Stimulated activated CD4-positive, alpha-beta T cell treated with anti-CD3 and anti-CD28 coated beads, Interleukin-1b, Interleukin-23, amount 100 ng/mL, for 48 hours (primary cell): ENCODE results near the gene RBM43.
"Not testable (repeated sequence)": the region's sequence is repeated elsewhere in the genome, so short reads cannot be mapped to it uniquely, and the experiment has no call there.

Experiments
- DNase-seq: peaks from one replicate; pipeline ENCODE4 v3.0.0-alpha.2; 2020

RBM43 gene

DNA sequence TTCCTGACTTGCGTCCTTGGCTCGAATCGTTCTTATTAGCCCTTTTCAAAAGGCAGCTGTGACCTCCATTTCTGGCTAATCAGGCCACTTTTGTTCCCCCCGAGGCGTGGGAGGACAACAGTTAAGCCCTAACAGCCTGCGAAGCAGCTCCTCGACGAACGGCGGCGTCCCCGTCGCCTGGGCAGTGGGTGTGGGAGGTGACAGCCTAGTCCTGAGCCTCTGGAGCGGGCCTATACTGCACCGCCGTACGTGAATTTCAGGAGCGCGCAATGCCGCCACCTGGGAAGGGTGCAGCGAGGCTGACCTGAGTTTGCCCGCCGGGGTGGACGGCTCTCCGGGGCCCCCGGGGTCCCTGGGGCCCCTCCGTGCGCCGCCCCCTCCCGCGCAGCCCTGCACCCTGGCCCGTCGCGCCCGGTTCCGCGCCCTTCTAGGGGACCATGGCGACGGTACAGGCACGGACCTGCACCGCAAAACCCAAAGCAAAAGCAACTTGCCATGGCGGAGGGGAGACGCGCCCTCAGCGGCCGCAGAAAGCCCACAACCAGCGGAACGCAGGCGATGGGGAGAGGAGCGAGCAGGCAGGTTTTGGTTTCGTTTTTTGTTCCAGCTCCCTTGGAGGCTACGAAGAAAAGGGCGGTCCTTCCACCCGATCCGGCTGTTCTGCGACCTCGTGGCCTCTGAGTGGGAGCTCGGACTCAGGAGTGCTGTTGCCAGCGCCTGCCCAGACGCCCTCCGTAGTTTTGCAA lies at the start of gene RBM43:
TSS of gene RBM43 (minus strand) at position 633 of the 746 bp plus-strand sequence. CDS start at position 497, 136 bp downstream.
- DNase-seq = peak; percentile 86

DNA sequence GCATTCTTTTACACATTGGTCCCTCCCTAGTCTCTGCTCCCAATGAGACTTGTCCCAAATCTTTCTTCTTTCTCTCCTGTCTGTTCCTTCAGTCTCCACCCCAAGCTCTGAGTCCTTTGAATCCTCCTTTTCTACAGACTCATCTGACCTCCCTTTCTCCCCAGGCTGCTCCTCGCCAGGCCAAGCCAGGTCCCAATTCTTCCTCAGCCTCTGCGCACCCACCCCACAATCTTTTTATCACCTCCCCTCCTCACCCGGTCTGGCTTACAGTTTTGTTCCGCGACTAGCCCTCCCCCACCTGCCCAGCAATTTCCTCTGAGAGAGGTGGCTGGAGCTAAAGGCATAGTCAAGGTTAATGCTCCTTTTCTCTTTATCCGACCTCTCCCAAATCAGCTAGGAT lies 48.6 kb upstream of the RBM43 start:
- DNase-seq = not testable (repeated sequence)

DNA sequence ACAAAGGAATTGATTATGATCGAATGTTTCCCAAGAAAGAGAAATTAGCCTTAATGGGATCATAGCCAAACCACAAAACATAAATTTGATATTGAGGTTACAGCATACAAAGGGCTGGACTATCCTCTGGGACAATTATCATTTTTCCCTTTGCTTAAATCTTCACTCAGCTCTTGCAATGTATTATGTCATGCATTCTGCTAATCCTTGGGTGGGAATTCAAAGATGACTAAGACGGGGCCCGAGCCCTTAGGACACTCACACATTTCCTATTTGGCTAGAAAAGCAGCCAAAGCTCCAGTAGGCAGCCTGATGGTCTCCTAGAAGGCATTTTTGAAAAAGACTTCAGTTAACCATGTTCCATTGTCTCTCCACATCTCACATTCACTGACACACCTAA lies 45.0 kb upstream of the RBM43 start:
- DNase-seq = no peak

DNA sequence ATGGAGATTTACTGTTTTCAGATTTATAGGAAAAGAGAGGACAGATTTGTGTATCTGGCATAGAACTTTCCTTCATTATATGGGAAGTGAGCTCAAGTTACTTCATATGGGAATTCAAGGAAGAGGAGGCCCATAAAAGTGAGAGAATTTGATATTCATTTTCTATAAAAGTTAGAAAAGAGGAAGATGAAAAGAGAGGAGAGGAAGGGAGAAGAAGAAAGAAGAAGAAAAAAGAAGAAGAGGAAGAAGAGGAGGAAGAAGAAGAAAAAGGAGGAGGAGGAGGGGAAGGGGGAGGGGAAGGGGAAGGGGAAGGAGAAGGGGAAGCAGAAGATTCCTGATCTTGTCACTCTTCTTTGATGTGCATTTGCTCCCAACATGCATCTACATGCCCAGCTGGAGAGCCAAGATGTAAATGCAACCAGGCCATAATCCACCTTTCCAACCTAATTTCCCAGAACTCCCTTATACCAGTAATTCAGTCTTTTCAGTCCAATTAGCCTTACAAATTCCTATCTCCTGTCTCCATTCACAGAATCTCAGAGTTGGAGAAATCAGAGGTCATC lies 43.5 kb upstream of the RBM43 start:
- no peak for DNase-seq

DNA sequence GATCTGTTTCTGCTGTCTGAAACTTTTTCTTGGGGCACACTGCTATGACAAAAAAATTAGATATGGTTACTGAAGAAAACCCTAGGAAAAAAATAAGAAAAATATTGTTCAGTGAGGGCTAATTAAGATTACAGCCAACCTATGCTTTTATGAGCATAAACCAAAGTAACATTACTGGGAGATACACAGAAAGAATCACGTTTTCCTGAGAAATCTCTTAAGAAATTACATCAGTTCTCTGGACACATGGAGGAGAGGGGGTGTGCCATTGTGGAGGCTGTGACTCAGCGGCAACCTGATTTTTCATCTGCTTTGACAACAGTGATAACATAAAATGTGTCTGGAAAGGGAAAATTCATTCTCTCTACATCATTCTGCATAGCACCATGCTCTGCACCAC lies 41.2 kb upstream of the RBM43 start:
- no peak for DNase-seq

DNA sequence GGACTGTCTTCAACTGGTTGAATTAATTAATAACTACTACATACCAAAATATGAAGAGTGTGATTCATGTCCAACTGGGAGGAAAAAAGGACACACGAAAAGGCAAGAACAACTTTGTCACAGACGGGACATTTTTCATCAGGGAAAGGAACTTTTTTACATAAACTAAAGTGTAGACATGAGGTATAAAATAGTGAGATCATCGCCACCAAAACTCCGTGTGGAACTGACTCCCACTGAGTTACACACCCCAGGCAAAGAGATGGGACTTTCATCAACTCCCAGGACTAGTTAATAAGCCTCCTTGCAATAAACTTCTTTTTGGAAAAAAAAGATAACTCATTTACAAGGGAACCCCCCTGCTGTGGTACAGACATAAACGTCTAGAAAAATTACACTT lies 40.7 kb upstream of the RBM43 start:
- no peak for DNase-seq

DNA sequence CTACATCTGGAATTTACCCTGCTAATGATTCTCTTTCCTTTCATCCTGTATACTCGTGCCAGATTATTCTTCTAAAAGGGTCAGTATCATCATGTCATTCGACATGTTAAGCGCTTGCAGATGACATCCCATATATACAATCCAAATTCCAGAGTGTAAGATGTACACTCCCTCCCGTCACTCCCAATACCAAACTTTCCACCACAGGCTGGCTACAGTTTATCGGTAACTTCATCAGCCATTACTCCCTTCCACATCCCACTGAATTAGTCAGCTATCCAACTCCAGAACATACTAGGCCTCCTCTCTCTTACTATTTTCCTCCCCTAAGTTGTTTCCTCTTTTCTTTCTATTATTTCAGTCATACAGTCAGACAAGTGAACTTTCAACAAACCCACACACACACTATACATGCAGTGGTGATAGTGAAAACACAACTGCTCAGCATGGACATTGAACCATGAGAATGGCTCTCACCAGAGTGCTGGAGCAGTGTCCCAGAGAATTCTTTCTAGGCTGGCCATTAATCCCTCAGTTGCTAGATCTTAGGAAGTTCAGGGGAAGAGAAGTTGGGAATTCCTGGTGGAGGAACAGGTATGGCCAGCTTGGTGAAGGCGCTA lies 38.4 kb upstream of the RBM43 start:
- DNase-seq = no peak

DNA sequence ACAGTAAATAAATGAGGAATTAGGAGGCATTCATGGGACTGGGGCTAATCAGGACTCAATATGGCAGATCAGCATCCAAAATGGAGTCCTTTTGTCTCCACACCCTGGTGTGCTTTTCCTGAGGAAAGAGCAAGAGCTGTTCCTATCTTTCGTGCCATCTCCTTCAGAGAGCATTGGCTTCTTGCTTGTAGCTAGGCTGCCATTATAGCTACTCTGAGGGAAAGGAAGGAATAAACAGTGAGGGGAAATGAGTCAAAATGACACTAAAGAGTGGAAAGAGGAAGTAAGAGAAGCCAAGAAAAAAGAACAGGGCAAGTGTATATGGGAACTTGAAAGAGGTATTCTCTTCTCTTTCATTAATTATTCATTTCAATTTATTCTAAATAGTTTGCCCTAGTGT lies 36.2 kb upstream of the RBM43 start:
- no peak for DNase-seq

DNA sequence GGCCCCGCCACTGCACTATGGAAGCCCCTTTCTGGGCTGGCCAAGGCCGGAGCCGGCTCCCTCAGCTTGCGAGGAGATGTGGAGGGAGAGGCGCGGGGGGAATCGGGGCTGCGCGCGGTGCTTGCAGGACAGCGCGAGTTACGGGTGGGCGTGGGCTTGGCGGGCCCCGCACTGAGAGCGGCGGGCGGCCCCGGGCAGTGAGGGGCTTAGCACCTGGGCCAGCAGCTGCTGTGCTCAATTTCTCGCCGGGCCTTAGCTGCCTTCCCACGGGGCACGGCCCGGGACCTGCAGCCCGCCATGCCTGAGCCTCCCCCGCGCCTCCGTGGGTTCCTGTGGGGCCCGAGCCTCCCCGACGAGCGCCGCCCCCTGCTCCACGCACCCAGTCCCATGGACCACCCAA lies 34.3 kb upstream of the RBM43 start:
- not testable (repeated sequence) for DNase-seq

DNA sequence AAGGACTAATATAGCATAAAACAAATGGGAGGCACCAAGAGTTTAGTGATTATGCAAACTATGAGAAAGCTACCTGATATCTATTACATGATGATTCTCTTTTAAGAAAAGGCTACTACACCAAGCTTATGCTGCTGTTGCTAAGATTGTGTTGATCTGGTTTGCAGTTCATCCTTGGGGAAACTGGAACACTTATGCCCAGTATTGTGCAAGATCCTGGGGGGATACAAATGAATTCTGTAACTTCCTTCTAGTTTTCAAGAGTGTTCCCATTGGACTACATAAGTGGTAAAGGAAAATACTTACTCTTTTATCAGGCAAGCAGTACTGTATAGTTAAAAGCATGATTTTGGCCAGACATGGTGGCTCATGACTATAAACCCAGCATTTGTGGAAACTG lies 30.9 kb upstream of the RBM43 start:
- no peak for DNase-seq

DNA sequence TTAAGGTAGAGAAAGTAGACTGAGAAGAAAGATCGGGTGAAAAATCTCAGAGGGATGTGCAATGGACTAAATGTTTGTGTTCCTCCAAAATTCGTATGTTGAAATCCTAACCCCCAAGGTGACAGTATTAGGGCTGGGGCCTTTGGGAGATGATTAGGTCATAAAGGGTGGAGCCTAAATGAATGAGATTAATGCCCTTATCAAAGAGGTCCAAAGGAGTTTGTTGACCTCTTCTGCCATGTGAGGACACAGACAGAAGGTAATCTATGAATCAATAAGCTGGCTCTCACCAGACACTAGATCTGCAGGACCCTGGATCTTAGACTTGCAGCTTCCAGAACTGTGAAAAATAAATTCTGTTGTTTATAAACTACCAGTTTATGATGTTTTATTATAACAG lies 30.5 kb upstream of the RBM43 start:
- no peak for DNase-seq

DNA sequence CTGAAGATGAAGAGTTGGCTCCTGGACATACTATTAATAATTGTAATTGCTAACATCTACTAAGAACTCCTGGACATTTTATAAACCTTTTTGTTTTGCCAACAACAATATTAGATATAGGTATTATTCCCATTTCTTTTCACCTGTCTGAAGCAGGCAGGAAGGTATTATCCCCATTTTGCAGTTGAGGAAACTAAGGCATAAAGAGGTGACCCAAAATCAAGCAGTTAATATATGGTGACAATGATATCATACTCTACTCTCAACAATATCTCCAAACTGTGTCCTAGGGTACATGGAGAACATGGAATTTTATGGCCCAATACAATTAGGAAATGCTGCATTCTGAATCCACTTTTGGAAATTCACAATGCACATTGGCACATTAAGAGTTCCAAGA lies 29.6 kb upstream of the RBM43 start:
- no peak for DNase-seq

DNA sequence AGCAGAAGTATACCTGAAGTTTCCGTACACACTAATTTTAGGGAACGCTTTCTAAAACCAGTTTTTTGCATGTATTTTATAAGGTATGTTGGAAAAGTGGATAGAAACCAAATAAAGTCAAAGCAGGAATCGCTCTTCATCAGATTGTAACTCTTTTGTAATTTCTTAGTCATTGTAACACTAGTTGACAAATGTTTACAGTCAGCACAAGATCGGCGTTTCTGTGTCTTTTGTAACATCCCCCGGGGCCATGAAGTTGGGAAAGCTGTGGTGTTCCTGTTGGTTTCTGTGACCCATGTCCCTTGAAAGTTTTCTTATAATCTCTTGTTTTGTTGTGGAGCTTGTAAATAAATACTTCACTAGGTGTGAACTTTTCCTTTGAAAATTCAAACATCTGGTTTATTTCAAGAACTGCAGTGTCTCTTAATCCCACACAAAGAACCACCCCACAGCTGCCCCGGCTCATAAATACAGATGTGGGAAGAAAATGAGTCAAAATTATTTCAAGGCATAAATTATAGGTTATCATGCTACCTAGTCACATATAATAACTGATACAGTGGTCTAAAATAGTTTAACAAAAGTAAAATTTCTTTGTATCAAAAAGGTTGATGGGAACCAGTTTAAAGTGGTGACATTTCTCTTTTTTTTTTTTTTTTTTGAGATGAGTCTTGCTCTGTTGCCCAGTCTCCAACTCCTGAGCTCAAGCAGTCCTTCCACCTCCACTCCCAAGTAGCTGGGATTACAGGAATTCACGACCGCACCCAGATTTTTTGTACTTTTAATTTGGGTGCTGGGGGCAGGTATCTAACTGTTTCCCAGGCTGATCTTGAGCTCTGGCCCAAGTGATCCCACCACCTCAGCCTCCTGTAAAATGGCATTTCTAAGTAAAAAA lies 28.6 kb upstream of the RBM43 start:
- DNase-seq = peak; percentile 20

DNA sequence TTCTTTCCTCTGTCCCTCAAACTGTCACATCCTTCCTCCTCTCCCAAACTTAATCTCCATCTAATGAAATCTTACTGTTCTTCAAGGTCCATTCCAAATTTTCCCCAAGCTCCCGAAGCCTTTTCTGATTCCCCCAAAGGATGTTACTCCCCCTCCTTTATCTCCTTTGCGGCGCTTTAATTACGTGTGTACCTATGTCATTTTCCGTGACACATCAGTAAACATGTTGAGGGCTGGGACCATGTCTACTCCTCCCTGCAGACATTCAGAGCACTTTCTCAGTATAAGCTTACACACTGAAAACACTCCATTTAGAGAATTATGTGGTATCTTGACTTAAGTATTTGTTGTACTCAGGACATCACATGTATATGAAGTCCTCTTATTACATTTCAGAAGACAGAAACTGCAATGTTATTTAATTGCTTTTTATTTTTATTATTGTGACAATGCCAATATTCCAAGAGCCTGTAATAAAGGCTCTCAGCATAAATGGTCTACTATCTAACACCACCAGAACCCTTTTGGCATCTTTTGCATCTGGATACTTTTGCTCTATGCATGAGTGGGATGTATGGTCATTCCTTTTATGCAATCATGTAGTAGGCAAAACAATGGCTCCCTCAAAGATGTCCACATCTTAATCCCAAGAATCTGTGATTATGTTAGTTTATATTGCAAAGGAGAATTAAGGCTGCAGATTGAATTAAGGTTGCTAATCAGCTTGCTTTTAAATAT lies 26.0 kb upstream of the RBM43 start:
- no peak for DNase-seq

DNA sequence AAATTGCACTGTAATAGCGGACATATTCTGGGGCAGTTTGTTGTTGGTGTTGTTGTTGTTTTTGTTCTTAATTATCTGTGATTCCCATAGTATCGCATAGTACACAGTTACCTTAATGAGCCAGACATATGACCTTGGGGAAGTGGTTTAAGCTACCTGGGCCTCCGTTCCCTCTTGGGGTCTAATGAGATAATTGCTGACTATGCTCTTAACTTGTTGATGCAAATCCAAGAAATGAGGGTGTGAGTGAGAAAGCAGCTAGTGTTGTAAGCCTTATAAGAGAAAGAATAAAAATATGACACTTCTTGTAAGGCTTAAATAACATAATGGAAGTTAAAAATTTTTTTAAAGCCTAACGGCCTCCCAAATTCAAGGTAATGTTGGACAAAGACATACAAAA lies 20.7 kb upstream of the RBM43 start:
- DNase-seq = no peak

DNA sequence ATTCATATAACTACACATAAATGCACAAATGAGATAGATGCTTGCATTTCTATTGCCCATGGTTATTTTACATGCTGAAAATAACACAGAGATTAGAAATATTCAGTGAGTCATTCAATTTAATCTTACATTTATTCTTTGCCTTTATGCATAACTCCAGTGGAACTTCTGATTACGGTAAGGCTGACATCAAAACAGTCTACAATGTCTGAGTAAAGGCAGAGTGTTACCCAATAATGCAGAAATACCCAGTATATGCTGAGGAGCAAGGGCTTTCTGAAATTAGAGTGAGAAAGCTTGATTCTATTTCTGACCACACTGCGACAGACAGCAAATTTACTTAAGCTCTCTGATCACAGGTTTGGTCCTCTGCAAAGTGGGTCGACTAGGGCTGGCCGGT lies 18.6 kb upstream of the RBM43 start:
- DNase-seq = no peak

DNA sequence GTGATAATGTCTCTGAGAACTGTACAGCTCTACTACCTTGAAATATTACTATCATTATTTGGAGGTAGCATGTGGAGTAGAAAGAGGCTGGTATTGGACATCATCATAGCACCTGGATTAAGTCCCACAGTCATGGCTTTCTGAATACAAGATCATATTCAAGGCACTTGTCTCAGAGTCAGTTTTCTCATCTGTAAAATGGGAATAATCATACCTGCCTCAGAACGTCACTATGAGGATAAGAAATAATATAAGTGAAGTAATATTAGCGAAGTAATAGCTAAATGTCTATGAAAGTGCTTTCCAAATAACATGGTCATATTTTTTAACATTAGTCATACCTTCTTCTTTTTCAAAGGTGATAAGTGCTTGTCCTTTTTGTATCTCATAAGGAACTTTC lies 16.8 kb upstream of the RBM43 start:
- no peak for DNase-seq

DNA sequence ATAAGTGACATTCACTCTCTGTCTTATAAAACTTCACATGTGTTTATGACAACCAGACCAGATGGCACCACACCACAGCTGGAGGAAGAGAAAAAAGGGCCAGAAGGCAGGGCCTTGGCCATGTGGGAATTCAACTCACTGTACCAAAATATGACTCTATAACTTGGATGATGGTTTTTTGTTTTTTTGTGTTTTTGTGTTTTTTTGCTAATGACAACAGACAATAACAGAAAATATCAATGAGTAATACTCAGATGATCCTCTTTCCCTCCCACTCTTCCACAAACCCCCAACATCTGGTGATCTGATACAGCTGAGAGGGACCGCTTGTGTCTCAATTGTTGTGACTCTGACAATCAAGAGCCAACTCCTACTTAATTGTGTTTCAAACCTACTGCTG lies 15.4 kb upstream of the RBM43 start:
- no peak for DNase-seq

DNA sequence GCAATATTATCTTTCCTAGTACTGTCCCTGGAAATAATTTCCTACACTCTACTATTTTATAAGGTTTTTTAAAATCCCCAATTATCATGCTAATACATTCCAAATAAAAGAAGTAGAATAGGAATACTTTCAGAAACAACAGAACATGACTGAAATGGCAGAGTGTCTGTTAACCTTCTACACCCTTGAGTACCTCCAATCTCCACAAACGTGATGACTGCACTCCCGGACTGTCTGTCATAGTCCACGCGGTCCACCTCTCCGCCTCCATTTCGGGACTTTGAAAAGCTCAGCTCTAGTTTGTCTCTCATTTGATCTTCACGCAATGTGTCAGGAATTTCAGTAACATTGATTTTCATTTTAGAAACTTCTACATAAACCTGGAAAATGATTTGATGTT lies 13.6 kb upstream of the RBM43 start:
- no peak for DNase-seq

DNA sequence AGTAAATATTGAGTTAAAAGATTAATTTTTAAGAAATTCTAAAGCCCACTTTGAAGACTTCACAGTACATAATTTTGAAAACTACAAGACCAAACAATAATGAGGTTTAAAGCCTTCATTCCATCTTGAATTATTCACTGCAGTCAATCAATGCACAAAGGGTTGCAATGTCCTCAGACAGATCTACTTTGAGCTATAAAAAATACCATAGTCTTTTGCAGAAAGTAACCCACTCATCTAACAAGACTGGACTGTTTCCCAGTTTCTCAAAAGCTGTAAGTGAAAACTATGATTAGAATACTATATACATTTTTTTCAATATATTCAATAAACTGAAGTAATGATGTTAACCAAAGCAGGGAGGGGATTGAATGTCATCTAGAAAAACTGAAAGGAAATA lies 10.2 kb upstream of the RBM43 start:
- no peak for DNase-seq

DNA sequence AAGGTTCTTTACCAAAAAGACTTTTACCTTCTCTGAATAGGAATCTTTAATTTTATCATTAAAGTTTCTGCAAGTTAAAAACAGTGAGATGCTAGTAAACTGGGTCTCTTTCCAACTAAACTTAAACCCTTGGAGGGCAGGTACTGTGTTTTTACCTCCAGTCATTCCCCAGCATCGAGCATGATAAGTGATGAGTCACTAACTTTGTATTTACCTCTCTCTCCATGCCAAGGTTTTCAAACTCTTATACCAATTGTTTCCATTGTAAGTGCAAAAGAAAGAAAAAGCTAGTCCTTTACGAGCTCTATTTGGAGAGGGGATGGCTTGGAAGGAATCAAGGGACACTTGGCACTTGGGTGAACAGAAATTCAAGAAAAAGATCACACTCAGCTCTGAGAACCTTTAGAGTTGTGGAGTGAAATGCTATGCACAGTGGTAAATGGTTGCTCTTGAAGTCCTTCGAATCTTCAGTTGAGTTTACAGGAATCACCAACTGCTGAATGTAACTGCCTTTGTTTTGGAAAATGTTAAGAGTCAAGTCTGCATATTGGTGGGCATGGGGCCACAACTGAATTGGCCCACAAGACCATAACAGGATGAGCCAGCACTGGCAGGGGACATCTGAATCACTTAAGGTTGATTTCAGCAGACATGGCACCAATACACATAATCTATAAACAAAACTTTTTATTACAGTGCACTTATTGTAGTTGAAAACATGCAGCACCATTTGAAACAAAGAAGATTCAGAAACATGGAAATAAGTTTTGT lies 8.3 kb upstream of the RBM43 start:
- peak; percentile 19 for DNase-seq

DNA sequence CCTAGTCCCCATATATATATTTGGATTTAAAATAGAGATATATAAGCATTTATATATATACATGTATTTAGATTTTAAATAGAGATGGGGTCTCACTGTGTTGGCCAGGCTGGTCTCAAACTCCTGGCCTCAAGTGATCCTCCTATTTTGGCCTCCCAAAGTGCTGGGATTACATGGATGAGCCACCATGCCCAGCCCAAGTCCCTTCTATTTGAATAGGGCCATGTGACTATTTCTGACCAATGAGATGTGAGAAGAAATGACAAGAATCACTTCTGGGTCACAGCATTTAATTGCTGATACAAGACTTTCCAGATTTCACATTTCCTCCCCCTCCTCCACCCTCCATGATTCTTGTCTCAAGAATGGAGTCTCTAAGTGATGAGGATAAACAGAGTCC lies 6.4 kb upstream of the RBM43 start:
- DNase-seq = no peak
